ENCODE results near the gene C20orf144. TPM values are rescaled to one million over a fixed set of nuclear protein-coding genes. Genes with fewer than 3 reads are reported as not detected.
"Not testable (repeated sequence)": the region's sequence is repeated elsewhere in the genome, so short reads cannot be mapped to it uniquely, and the experiment has no call there.

C20orf144 gene
- under 1 TPM; 0.23 to 0.43 TPM for total RNA-seq

DNA sequence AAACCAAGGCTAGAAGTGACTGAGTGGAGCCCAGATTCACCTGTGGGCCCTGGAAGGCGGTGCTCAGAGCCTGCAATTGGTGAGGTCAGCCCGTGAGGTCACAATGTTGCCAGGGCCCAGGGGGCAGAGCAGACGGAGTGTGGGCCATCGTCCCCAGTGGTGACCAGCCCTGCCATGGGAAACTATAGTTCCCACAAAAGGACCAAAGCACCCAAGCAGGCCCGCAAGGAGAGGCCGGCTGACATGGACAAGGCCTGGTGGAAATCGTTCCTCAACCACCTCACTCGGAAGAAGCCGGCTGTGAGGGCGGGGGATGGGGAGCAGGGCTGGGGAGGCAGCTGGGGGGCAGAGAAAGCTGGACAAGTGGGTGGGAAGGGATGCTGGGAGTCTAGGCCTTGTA lies at the start of gene C20orf144:
Gene C20orf144, plus strand, starts transcription at position 156 of the 400 bp plus-strand sequence. Its CDS starts 19 bp downstream, at position 175.
- Mint-ChIP-seq H3K9me3 (no peaks in the 10 kb centered on the region), H3K36me3 (peaks cover 5 to 6% of the 10 kb centered on the region in 2 donors), H3K27ac (peak within 1 kb of the TSS; percentile 81 to 88)
- ATAC-seq = no peak
- DNase-seq (ENCODE audit: low spot score in 2 of 2) = no peak

DNA sequence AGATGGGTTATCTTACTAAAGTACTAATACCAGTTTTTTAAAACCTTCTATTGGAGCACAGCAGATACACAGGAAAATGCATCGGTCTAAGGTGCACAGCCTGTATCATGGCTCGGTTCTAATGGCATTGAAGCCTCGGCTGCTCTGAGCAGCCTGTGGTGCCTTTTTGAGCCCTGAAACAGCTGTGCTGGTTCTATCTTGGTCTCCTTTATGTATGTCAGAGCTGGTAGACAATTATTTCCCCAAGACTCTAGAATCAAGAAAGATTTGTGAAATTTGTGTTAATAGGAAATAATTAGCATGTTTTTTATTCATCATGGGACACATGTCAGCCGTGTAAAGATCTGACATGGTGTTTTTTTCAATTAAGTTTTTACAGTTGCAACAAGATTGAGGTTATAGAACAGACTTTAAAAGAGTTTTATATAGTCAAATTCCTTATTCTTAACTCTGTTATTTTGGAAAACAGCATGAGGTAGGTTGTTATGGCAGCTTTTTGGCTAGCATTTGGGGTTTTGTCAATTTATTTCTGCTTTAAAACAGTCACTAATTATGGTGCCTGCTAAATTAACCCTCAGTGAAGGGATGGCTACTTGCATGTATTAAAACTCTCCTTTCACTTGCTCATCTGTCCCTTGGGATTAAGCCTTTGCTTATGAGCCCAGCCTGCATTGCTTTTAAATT lies 40.3 kb upstream of the C20orf144 start:
- H3K9me3 Mint-ChIP-seq = no peaks in the 10 kb centered on the region
- peaks cover 0 to 11% of the 10 kb centered on the region in 2 donors for H3K36me3 Mint-ChIP-seq
- ATAC-seq (no peak), DNase-seq (ENCODE audit: low spot score in 2 of 2) (no peak)
- no peak overlapping the region for H3K27ac Mint-ChIP-seq

DNA sequence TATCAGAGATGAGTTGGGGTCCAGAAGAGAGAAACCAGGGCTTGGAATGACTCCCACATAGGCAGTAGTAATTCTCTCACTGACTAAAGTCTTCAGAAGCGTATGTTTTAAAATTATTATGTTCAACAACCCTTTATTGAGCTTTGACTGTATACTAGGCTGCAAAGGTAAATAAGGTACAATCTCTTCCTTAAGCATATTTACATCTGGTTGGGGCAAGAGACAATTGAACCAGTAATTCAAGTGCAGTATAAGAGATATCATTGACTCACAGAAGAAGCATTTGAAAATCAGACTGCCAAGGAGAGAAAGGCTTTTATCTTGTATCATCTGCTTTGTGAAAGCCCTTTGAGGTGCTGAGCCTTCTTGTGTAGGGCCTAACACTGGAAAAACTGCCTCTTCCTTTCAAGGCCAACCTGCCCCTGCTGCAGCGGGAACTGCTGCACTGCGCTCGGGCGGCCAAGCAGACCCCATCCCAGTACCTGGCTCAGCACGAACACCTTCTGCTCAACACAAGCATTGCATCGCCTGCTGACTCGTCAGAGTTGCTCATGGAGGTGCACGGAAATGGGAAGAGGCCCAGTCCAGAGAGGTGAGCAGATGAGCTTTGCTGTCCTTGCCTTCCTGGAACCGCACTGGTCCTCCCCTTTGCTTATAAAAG lies 39.3 kb upstream of the C20orf144 start:
- Mint-ChIP-seq H3K9me3 (no peaks in the 10 kb centered on the region), H3K36me3 (peaks cover 0 to 11% of the 10 kb centered on the region in 2 donors), H3K27ac (no peak overlapping the region)
- no peak for ATAC-seq
- no peak for DNase-seq (ENCODE audit: low spot score in 2 of 2)

DNA sequence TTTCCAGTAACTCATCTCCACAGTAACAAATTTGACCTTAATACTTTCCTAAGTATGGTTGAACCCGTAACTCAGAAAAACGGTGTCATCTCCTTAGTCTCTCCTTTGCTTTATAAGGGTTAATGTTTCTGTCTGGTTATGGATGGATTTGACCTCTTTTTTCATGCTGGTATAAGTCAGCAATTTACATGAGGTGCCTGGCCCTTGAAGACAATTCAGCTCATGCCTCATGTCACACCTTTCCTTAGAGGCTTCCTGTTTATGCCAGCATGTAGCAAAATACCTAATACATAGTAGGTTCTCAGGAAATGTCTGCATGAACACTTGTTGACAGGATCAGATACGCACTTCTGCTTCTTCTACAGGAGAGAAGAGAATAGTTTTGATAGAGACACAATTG lies 37.7 kb upstream of the C20orf144 start:
- peaks cover 0 to 11% of the 10 kb centered on the region in 2 donors for H3K36me3 Mint-ChIP-seq
- DNase-seq (ENCODE audit: low spot score in 2 of 2) (no peak), ATAC-seq (peak in 1 of 2 donors; percentile 35)
- H3K27ac Mint-ChIP-seq = no peak overlapping the region
- H3K9me3 Mint-ChIP-seq = no peaks in the 10 kb centered on the region

DNA sequence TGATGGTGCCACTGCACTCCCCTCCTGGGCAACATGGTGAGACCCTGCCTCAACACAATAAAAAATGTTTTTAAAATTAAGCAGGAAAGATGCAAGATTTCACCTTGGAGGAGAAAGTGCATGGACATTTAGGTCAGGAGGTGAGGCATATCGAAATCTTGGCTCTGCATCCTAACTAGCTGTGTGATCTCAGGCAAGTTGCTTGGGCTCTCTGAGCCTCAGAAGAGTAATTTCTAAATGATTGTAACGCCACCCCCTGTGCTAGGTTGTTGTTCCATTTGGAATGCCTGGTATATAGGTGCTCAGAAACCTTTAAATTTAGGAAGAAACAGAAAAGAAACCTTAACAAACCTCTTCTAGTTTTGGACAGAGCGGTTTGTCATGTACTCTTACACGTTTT lies 35.9 kb upstream of the C20orf144 start:
- ATAC-seq (no peak), DNase-seq (ENCODE audit: low spot score in 2 of 2) (no peak)
- H3K36me3 Mint-ChIP-seq = peaks cover 0 to 11% of the 10 kb centered on the region in 2 donors
- H3K27ac Mint-ChIP-seq = peak overlapping the region in 1 of 2 donors; percentile 78
- no peaks in the 10 kb centered on the region for H3K9me3 Mint-ChIP-seq

DNA sequence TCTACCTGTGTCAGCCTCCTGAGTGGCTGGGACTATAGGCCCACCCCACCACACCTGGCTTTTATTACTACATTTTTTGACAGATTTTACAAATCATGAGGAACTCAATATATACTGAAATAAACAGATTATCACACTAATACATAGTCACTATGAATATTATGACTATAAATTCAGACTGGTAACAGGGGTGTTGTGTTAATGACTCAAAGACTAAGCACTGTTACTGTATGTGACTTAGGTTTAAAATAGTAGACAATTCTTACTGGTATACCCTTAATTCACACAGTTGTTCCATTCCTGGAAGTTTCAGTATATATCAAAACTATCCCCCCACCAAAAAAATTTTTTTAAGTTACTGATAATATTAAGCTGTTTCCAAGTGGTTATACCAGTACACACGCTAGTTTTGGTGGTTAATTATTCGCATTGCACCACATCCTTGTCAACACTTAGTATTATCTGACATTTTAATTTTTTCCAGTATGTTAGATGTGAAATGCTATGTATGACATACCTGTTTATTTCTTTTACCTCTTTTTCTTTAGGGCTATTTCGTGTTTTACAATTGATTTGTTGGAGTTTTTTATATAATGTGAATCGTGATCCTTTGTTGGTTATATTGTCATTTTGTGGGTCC lies 34.4 kb upstream of the C20orf144 start:
- Mint-ChIP-seq H3K36me3 (peaks cover 0 to 11% of the 10 kb centered on the region in 2 donors), H3K9me3 (no peaks in the 10 kb centered on the region), H3K27ac (no peak overlapping the region)
- ATAC-seq (peak in 1 of 2 donors; percentile 24), DNase-seq (ENCODE audit: low spot score in 2 of 2) (no peak)

DNA sequence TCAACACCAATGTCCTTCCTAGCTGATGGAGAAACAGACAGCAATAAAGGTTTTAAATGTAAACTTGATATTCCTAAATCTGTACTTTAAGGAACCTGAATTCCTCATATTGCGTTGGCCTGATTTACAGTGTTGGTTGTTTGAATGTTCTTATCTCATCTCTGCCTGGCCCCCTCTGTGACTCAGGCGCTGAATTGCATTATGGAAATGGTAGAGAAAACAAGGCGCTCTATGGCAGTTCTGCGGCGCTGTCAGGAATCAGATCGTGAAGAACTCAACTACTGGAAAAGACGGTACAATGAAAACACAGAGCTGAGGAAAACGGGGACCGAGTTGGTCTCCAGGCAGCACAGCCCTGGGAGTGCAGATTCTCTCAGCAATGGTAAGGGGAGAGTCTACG lies 32.6 kb upstream of the C20orf144 start:
- no peak for ATAC-seq

DNA sequence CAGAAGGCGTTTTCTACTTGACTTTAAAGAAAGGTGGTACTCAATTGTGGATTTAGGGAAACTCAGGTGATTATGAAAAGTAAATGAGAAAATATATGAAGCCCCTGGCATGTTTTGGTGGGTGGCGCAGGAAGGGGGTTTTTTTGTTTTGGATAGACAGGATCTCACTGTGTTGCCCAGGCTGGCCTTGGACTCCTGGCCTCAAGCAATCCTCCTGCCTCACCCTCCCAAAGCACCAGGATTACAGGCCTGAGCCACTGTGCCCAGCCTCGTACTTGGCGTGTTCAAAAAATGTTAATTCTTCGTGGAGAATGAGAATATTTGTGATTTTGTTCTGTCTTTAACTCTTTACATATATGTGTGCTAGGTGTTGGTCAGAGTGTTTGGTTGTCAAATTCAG lies 32.1 kb upstream of the C20orf144 start:
- DNase-seq (ENCODE audit: low spot score in 2 of 2) = no peak
- Mint-ChIP-seq H3K9me3 (no peaks in the 10 kb centered on the region), H3K27ac (no peak overlapping the region), H3K36me3 (peaks cover 0 to 4% of the 10 kb centered on the region in 2 donors)
- ATAC-seq = no peak

More for the DNA sequence above, 32.6 kb upstream of the C20orf144 start:
- peaks cover 0 to 8% of the 10 kb centered on the region in 2 donors for H3K36me3 Mint-ChIP-seq
- no peak overlapping the region for H3K27ac Mint-ChIP-seq
- H3K9me3 Mint-ChIP-seq = no peaks in the 10 kb centered on the region
- no peak for DNase-seq (ENCODE audit: low spot score in 2 of 2)

DNA sequence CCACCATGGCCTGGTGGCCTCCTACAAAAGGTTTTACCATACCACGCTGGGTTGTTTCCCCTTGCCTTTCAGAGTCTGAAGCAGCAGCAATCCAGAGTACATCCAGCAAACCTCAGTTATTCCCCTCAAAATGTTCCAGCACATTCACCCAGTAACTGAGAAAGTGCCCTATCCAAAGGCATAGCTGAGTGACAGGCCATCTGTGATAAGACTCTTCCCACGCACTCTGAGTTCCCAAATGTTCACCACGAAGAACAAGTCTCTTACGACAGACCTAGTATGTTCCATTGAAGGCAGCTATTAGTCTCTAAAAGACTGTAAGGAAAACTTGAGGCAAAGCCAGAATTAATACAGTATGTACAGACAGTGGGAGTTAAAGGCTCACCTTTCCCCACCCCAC lies 31.6 kb upstream of the C20orf144 start:
- Mint-ChIP-seq H3K36me3 (no peaks in the 10 kb centered on the region), H3K9me3 (no peaks in the 10 kb centered on the region), H3K27ac (no peak overlapping the region)
- no peak for ATAC-seq
- no peak for DNase-seq (ENCODE audit: low spot score in 2 of 2)

DNA sequence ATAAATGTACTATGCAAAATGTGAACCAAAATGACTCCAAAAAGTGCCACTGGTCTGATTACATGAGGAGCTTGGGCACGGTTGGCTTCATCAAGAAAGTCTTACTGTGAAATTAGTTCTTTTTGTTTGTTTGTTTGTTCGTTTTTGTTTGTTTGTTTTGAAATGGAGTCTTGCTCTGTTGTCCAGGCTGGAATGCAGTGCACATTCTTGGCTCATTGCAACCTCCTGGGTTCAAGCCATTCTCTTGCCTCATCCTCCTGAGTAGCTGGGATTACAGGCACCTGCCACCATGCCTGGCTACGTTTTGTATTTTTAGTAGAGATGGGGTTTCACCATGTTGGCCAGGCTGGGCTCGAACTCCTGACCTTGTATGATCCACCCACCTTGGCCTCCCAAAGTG lies 30.2 kb upstream of the C20orf144 start:
- H3K36me3 Mint-ChIP-seq; H3K9me3 Mint-ChIP-seq; ATAC-seq; H3K27ac Mint-ChIP-seq; DNase-seq (ENCODE audit: low spot score in 2 of 2): not testable (repeated sequence)

DNA sequence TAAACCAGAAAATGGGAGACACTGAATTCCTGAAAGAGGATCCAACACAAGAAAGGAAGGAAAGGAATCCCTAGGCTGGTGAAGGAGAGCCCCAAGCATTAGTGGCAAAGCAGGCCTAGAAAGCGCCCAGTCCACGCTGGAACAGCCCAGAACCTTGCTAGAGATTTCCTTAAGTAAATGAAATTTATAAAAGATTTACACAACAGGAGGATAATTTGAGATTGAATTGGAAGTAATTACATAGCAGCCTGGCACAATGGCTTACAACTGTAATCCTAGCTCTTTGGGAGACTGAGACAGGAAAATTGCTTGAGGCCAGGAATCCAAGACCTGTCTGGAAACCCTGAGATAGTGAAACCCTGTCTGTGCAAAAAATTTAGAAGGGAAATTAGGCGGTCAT lies 26.8 kb upstream of the C20orf144 start:
- Mint-ChIP-seq H3K27ac (no peak overlapping the region), H3K36me3 (peaks cover 0 to 5% of the 10 kb centered on the region in 2 donors), H3K9me3 (no peaks in the 10 kb centered on the region)
- no peak for ATAC-seq
- no peak for DNase-seq (ENCODE audit: low spot score in 2 of 2)

DNA sequence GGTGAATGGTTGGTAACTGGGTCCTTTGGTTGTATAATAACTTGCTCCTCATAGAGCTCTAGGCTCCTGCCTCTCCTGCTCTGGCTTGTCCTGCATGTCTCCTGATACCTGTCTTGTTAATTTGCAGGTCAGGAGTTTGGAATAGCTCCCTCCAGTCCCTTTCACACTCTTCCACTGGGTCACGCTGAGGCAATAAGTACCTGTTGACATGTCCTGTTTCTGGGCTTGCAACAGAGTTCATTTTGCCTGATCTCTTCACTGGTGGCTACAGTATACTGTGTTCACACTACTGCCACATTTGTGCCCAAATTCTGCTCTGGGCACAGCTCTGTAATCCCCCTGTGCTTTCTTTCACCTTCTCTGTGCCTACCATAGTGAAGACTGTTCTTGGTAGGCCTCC lies 25.4 kb upstream of the C20orf144 start:
- Mint-ChIP-seq H3K27ac (peak overlapping the region in 1 of 2 donors; percentile 31), H3K36me3 (peaks cover 0 to 5% of the 10 kb centered on the region in 2 donors), H3K9me3 (no peaks in the 10 kb centered on the region)
- DNase-seq (ENCODE audit: low spot score in 2 of 2) (no peak), ATAC-seq (no peak)

DNA sequence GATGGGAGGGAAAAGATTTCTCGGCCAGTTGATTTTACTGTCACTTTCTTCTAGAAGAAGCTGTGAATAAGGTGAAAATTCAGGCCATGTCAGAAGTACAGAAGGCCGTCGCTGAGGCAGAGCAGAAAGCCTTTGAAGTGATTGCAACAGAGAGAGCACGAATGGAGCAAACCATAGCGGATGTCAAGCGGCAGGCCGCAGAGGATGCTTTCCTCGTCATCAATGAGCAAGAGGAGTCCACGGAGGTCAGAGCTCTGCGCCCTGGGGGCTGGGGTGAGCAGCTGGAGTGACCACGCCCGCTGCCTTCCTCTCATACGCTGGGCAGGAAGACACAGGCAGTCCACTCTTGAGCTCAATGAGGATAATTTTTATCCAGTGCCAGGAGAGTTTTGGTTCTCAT lies 21.8 kb upstream of the C20orf144 start:
- ATAC-seq (no peak), DNase-seq (ENCODE audit: low spot score in 2 of 2) (no peak)
- Mint-ChIP-seq H3K36me3 (peaks cover 0 to 5% of the 10 kb centered on the region in 2 donors), H3K9me3 (no peaks in the 10 kb centered on the region), H3K27ac (no peak overlapping the region)

DNA sequence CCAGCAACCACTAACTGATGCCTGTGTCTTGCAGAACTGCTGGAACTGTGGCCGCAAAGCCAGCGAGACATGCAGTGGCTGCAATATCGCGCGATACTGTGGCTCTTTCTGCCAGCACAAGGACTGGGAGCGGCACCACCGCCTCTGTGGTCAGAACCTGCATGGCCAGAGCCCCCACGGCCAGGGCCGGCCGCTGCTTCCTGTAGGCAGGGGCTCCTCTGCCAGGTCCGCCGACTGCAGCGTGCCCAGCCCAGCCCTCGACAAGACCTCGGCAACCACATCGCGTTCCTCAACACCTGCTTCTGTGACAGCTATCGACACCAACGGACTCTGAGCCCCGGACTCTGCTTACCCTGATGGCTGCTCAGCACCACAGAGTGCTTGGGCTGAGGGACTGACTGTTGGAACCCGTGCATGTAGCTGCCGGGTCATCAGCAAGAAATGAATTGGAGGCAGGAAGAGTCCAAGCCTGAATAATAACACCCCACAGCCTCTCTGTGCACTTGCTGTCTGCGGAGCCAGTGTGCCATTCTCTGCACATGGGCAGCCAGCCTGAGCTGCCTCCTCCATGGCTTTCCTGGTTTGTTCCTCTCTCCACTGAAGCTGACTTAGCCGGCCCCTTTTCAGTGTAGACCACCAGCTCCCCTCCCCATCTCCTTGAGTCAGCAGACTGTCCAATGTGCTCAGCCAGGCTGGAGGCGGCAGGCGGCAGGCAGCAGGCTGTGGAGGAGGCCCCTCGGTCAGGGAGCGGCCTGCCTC lies 17.6 kb upstream of the C20orf144 start:
- peaks cover 0 to 5% of the 10 kb centered on the region in 2 donors for H3K36me3 Mint-ChIP-seq
- no peak overlapping the region for H3K27ac Mint-ChIP-seq
- DNase-seq (ENCODE audit: low spot score in 2 of 2) (no peak), ATAC-seq (no peak)
- no peaks in the 10 kb centered on the region for H3K9me3 Mint-ChIP-seq

DNA sequence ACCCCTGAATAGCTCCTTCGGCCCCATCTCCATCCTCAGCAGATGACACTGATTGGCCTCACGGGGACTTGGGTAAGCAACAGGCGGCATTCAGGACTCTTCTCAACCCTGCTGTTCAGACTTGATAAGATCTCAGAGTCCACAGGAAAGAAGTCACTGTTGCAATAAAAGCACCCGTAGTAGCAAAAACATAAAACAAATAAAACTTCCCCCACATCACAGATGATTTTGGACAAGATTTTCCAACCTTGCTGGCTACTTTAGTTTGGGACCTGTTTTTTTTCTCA lies 17.1 kb upstream of the C20orf144 start:
- Mint-ChIP-seq H3K9me3 (no peaks in the 10 kb centered on the region), H3K36me3 (peaks cover 0 to 2% of the 10 kb centered on the region in 2 donors), H3K27ac (peak overlapping the region in 1 of 2 donors; percentile 74)
- no peak for DNase-seq (ENCODE audit: low spot score in 2 of 2)
- ATAC-seq = no peak

DNA sequence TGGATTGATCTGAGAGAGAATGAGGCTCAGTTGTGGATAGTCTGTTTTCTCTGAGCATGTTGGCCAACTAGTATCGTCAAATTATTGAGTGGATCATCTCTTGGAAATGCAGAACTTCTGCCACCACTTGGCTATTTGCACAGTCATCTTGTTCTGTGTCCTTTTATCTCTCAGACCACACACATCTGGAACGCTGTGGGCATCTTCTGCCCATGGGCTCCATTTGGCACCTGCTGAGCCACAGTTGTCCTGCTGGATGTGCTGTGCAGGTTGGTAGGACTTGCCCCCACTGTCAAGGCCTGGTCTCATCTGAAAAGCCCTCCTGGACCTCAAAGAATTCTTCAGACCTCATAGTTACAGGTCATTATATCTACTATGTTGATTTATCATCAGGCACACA lies 16.7 kb upstream of the C20orf144 start:
- DNase-seq (ENCODE audit: low spot score in 2 of 2) (no peak), ATAC-seq (no peak)
- Mint-ChIP-seq H3K27ac (peak overlapping the region in 1 of 2 donors; percentile 74), H3K9me3 (no peaks in the 10 kb centered on the region), H3K36me3 (no peaks in the 10 kb centered on the region)

DNA sequence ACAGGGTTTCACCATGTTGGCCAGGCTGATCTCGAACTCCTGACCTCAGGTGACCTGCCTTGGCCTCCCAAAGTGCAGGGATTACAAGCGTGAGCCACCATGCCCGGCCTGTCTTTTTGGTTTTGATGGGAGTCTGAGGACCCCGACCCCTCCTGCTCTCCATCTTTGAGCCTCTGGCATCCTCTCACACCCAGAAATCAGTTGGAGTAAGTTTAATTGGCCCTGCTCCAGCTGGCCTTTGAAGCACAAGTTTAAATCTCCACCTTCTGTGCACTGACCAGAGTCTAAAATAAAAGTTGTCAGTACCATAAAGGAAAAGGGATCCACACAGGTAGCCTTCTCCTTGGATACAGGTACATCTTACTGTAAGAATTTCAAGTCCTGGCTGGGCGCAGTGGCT lies 15.9 kb upstream of the C20orf144 start:
- DNase-seq (ENCODE audit: low spot score in 2 of 2) = no peak
- ATAC-seq = no peak
- Mint-ChIP-seq H3K27ac (peak overlapping the region in 1 of 2 donors; percentile 22), H3K36me3 (no peaks in the 10 kb centered on the region), H3K9me3 (no peaks in the 10 kb centered on the region)
